HG03342 (cell line): ENCODE data around the gene ACVR1B.
A peak's percentile ranks its signal among the peaks of the same experiment; 100 is the strongest.

Experiments used
- ATAC-seq: cut with Tn5 transposase; IDR thresholded peaks from one replicate; pipeline ENCODE4 v1.9.1; 2021; ENCODE audit warnings: mild to moderate bottlenecking, moderate library complexity; ENCODE audit not compliant: unreplicated experiment

Gene ACVR1B

DNA sequence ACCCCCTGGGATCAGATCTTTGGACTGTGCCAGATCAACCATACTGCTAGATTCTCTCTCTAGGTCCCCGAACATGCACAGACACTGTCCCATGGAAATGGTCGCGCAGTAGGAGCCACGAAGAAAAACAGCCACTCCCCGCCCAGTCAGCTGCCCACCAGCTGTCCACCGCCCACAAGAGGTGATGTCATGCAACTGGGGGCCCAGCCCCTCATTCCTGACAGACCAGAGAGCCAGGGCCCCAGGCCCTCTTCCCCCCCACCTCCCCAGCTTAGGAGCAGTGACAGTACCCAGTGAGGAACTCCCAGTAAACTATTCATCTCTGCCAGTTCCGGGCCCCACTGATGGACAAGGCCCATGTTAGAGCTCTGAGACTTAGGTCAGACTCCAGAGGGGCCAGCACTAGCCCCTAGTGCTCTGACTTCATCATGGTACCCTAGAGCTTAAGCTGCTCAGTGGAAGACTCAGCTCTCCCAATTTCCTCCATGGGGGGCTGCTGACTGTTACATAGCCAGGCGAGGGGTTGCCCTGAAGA, 51.6 kb downstream of the ACVR1B start:
- no peak for ATAC-seq

DNA sequence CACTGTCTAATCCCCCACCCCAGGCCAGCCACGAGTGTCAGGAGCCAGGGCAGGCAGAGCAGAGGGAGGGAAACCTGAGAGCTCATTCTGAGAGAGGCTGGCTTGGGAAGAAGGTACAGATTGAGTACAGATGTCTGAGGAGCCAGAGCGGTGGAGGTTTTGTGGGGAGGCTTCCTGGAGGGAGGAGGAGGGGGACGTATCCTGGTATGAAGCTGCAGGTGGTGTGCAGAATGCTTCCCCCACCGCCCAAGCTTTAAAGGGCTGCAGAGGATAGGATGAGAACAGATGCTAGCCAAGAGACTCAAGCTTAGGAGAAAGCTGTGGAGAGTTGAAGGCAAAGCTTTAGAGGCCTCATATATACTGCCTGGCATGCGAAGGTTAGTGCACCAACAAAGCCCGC, 52.1 kb downstream of the ACVR1B start:
- no peak for ATAC-seq

DNA sequence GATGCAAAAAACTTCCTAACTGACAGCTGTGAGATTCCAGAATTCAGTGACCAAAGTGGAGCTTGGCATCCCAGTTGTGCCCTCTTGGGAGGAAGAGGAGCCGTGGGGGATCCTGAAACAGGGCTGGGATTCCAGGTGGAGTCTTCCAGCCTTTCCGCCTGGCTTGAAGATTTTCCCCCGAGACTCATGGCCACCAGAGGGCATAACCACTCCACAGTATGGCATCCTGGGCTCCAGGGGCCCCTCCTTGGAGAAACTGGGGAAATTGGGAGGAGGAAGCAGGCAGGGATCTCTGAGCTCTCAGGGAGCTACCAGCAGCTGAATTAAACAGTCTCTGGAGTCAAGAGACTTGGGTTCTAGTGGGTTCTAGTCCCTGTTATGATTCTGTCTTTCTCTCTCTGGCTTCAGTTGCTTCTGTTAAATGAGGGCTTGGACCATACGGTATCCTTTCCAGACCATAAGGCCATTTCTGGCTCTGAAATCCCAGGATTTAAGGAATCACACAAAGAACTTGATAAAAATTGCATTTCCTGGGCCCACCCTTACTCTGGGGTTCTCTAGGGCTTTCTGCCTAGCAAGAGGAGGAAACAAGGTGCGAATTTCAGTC, 52.6 kb downstream of the ACVR1B start:
- no peak for ATAC-seq

DNA sequence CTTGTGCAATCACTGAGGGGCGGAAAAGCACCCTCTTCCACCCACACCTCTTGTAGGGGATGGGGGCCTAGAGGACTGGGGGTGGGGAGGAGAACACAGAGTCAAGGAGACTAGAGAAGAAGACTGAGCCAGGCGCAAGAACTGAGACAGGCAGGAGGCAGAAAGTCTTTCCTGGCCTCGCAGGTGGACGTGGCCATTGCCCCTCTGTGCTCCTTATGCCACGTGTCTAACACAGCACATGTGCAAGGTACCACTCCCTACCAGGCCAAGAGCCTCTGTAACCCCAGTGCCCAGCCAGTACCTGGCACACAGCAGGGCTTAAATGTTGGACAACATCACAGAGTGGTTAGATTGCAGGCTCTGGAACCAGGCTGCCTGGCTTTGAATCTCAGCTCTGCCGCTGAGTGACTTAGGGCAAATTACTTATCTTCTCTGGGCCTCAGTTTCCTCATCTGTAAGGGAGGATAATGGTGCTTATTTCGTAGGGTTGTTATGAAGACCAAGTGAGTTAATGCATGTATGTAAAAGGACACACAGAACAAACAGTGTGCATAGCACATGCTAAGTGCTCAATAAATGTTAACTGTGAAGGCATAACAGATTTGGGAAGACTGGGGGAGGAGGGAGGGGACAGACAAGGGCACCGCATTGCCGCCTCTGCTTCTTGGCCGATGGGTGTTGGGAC, 53.9 kb downstream of the ACVR1B start:
- ATAC-seq = no peak

DNA sequence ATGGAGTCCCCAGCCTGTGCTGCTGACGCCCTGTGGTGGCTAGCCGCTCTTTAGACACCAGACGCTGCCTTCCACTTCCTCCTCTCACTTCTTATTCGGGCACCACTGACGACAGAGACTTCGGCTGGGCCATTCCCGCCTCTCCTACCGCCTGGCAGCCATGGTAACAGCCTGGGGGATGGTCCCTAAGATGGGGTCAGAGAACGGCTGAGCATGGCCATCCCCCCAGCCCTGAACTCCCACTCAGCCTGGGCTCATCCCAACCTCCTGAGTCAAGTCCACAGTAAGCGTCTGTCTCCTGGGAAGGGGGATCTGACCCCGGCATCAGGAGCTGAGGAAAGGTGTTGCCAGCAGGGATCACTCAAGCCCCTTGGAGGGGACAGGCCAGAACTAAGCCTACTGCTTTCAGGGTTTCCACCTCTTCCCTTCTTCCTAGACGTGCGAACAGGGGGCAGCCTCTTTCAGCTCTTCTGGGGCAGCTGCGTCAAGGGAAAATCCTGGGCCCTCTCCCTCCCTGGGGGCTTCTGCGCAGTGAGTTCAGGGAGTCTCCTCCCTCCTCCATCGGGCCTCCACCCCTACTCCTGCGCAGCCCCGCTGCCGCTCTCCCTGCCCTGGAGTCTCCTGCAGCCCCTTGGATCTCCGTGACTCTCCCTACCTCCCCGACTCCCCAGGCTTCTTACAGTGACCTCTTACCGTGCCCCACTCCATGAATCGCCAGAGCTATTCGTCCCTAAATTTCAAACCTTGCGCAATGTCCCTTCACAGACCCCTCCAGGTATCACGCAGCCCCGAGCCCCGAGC, 54.6 kb downstream of the ACVR1B start:
- peak; percentile 56 for ATAC-seq

DNA sequence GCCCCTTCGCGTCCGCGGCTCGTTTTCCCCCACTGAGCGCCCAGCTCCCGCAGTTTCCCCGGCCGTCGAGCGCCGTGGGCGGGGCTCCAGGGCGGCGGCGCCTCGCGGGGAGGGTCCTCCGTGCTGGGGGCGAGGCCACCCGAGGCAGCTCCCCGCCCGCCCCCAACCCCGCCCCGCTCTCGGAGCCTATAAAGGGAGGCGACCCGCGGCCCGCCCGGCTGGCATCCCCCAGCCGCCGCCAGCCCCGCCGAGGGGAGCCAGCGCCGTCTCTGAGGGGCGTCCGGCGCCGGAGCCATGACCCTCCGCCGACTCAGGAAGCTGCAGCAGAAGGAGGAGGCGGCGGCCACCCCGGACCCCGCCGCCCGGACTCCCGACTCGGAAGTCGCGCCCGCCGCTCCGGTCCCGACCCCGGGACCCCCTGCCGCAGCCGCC, 55.2 kb downstream of the ACVR1B start, which contains the start of gene TAMALIN:
Gene TAMALIN, plus strand, starts transcription at position 221 of the 432 bp plus-strand sequence. Its CDS starts 74 bp downstream, at position 295.
- no peak for ATAC-seq

DNA sequence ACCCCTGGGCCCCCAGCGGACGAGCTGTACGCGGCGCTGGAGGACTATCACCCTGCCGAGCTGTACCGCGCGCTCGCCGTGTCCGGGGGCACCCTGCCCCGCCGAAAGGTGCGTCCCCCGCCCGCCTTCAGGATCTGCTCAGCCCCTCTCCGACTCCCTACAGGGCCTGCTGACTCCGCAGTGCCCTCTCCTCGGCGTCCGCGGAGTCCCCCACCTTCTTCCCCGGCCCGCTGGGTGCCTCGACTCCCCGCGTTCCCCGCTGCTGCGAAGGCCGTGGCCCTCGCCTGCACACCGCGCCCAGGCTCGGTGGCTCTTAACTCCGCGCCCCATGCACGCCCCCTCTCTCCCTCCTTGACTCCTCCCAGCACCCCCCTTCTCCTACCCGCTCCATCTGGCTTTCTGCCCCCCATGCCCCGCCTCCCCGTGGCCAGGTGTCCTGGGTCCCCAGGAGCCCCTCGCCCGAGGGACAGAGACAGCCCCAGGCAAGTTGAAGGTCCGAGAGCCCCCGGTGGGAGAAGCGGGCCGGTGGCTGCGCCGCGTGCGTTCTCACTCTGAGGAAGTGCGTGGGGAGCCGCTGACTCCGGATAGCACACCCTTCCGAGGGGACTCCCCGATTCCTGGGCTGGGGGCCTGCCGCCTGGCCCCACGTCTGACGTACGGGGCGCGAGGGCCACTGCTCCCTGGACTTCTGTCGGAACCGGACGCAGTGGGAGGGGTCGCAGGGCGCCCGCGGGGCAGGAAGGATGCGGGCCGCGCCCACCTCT, 55.8 kb downstream of the ACVR1B start:
- no peak for ATAC-seq

DNA sequence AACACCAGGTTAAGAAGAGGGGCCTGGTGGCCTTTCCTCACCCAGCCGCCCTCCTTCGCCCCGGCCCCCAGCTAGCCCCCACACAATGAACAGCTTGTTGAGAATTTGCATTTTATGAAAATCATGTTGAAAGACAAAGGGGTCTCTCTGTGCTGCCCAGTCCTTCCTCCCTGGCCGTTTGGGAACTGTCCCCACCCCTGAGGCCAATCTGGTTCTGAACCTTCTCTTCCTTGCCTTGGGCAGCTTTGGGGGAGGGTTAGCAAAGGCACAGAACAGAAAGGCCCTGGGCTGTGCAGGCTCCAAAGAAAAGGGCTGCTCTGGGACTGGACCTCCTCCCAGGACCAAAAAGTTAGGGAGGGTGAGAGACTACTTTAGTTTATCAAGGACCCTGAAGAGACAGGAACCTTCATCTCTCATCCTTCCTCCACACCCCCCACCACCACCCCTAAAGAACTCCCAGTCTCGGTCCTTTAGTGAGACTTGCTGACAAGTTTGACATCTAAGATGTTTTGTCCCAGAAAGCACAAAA, 56.5 kb downstream of the ACVR1B start:
- no peak for ATAC-seq

DNA sequence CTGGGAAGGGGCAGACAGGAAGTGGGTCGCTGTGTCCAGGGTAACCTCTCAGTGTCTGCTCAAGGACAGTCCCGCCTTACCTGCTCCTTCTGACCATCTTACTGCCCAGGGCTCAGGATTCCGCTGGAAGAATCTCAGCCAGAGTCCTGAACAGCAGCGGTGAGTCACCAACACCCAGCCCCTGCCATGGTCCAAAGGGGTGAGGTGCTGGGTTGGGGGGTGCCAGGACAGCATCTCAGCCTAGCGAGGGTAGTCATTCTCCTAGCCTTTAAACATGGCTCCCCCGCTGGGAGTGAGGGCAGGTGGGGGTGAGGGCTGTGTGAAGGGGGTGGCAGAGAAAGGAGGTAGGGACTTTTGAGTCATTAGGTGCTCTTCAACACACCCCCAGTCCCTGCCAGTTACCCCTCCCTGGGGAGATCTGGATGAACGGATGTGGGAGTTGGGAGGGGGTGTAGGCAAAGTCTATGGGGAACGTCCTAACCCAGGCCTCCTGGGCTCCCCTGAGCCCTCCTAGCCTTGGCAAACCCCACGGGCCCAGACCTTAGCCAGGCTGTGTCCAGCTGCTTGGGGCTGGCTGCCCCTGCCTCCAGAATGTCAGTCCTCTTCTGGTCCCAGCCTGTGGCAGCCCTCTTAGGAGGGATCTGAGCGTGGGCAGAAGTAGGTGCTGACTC, 57.7 kb downstream of the ACVR1B start:
- no peak for ATAC-seq

DNA sequence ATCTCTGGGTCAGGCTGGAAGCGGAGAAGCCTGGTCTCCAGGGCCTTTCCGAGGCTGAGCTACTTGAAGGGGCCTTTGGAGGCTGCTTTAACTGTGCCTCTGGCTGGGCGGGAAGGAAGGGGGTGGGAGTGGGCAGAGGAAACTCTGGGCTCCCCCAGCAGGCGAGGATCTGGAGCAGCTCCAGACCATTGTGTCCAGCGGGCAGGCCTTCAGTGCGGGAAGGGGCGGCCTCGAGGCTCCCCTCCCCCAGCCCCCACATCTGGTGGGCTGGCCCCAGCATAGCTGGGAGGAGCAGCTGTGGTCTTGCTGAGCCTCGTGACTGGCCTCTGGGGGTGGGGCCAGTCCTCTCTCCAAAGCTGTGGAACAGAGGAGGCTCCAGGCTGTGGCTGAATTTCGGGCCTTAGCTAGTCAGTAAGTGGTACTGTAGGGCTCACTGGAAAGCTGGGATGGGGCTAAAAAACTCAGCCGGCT, 58.7 kb downstream of the ACVR1B start:
- ATAC-seq = no peak

DNA sequence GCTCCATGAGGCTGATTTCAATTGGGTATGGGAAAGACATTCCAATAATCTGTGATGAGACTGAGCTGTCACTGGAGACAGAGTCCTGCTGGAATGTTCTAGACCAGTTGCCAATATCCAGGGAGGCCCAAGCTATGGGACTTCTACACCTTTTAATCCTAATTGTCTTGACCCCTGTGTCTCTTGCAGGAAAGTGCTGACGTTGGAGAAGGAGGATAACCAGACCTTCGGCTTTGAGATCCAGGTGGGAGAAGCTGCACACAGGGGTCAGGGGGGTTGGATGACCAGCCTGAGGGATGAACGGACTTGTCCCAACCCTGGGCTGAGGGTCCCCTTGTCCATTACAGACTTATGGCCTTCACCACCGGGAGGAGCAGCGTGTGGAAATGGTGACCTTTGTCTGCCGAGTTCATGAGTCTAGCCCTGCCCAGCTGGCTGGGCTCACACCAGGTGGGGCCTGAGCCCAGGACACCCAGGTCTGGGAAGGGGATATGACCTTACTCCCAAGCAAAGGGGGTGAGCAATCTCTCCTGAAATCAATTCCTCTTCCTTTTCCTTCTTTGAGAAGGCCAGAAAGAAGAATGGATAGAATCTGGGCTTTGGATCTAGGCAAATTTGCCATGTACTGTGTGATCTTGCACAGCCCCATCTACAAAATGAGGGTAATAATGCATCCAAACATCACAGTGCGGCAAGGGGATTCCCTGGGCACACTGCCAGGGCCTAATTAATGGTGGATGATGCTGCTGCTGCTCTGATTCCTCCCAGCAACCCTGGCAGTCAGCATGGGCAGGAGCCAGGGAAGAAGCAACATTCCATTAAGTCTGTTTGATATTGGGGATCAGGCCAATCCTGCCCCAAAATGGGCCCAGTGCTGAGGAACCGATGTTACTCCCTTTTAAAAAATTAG, 59.4 kb downstream of the ACVR1B start:
- no peak for ATAC-seq

DNA sequence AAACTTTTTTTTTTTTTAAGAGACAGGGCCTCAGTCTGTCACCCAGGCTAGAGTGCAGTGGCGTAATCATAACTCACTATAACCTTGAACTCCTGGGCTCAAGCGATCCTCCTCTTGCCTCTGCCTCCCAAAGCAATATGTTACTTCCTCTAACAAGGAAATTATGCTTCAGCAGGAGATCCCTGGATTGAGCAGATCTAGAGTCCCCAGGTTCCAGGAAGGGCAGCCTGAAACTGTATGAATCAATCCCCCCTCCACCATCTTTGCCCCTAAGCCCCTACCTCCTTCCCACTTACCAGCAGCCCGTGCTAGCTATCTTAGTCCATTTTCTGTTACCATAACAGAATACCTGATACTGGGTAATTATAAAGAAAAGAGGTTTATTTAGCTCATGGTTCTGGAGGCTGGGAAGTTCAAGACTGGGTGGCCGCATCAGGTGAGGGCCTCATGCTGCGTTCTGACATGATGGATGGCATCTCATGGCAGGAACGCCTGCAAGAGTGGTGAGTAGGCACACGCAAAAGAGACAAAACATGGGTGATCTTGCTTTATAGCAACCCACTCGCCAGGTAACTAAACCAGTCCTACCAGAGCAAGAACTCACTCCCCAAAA, 60.2 kb downstream of the ACVR1B start:
- no peak for ATAC-seq

DNA sequence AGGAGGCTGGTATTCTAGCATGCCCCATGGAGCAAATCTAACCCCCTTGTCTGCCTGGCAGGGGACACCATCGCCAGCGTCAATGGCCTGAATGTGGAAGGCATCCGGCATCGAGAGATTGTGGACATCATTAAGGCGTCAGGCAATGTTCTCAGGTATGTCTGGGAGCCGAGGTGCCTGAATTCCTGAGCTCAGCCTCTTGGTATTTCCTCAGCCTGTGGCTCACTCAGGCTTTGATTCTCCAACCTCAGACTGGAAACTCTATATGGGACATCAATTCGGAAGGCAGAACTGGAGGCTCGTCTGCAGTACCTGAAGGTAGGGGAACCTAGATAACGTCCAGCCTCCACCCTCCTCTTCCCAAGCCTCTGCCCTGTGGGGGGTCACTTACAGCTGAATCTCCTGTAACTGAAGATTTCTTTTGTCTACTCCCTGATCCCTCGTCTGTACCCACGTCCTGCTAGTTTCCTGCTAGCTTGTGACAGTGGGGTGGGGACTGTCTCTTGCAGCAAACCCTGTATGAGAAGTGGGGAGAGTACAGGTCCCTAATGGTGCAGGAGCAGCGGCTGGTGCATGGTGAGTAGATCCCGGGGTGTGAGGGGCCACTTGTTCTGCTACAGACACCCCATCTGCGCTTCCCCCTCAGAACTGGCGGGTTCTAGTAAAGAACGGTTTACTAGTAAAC, 62.3 kb downstream of the ACVR1B start:
- ATAC-seq = no peak

DNA sequence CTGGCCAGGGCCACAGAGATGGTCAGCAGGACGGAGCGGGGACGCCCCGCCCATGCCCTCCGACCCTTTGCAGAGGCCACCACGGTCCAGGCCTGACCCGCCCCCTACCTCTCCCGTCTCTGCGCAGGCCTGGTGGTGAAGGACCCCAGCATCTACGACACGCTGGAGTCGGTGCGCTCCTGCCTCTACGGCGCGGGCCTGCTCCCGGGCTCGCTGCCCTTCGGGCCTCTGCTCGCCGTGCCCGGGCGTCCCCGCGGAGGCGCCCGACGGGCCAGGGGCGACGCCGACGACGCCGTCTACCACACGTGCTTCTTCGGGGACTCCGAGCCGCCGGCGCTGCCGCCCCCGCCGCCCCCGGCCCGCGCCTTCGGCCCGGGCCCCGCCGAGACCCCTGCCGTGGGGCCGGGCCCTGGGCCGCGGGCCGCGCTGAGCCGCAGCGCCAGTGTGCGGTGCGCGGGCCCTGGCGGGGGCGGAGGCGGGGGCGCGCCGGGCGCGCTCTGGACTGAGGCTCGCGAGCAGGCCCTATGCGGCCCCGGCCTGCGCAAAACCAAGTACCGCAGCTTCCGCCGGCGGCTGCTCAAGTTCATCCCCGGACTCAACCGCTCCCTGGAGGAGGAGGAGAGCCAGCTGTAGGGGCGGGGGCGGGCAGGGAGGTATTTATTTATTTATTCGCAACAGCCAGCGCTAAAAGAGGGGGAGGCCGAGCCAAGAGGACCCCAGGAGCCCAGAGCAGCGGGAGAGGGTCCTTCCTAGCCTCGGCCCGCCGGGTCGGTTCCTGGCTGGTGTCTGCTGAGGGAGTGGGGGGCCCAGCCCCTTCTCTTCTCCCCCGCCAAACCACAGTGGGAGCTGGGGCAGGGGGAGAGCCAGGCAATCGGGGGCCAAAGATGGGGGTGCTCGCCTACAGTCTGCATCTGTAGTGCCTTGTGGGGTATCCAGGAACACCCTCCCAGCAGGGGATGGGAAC, 63.4 kb downstream of the ACVR1B start:
- ATAC-seq = no peak

DNA sequence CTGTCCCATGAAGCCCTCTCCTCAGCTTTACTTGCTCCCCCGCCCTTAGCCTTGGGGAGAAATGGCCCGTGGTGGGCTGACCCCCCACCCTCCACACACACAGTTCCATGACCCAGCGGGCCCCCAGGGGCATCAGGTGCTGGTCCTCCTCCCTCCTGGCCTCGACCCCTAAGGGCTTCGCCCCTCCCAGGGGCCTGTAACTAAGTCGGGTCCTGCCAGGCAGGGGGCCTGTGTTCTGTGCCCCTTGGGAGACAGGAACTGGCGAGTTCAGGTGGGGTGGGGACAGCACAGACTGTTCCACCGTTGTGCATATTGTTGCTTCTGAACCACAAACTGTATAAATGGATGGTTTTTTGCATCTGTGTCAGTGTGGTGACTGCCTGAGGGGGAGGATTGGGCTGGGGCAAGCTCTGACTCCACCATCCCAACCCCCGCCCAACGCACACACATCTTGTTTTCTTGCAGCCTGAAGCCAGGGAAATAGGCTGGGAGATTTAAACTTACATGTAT, 64.1 kb downstream of the ACVR1B start:
- ATAC-seq = no peak

DNA sequence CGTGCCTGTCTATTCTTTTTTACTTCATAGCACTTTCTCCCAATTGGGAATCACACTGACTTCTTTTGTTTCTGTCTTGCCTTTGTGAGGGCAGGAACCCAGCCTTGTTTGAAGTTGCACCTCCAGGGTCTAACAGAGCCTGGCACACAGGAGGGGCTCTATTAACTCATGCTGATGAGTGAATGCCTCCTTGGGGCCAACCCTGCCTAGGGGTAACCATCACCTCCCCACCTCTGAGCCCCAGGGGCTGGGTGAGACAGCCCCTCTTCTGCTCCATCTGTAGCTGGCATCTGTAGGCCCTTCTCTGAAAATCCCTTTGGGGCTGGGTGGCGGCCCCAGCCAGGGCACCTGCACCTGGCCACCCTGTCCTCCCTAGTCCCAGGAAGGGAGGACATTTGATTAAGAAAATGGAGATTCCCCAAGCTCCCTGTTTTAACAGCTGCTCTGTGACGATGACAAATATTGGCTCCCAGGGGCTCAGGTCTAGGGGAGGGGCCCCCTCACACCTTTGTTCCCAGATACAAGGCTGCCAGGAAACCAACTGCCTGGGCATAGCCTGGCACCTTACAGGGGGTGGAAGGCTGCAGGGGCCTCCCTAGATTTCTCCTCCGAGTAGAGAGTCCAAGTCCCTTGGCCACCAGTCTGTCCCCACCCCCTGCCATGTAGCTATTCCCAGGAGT, 67.1 kb downstream of the ACVR1B start:
- no peak for ATAC-seq
